ENCODE results near the gene RDH12.
A peak's percentile ranks its signal among the peaks of the same experiment; 100 is the strongest.
"Not testable (repeated sequence)": the region's sequence is repeated elsewhere in the genome, so short reads cannot be mapped to it uniquely, and the experiment has no call there.

Gene RDH12

DNA sequence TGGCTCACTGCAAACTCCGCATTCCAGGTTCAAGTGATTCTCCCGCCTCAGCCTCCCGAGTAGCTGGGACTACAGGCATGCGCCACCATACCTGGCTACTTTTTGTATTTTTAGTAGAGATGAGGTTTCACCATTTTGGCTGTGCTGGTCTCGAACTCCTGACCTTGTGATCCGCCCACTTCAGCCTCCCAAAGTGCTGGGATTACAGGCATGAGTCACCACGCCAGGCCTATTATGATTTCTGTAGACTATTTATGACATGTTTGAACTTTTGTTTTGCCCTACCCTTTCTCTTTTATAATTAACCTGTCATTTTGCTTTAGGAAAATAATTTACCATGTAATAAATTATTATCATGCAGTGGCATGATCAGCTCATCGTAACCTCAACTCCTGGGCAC is at the start of gene RDH12:
Gene RDH12, plus strand, starts transcription at position 395 of the 400 bp plus-strand sequence. CDS start 20,757 bp downstream, outside the sequence.
- DNase-seq: not testable (repeated sequence)

DNA sequence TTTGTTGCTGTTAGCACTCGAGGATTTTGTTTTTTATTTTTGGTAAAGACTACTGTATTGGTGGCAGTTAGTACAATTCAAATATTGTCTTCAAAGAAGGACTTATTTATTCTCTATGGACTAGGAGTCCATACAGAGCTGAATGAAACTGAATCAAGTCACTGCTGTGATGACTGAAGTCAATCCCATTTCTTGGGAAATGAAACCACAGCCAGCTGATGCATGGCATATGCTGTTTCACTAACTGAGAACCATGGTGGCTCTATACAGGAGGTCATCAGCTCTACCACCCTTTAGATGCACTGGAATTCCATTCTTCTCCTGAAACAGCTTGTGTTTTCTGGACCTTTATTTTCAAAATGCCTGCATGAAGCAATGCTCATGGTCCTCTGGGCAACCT is 49.5 kb upstream of the RDH12 start:
- no peak for DNase-seq

DNA sequence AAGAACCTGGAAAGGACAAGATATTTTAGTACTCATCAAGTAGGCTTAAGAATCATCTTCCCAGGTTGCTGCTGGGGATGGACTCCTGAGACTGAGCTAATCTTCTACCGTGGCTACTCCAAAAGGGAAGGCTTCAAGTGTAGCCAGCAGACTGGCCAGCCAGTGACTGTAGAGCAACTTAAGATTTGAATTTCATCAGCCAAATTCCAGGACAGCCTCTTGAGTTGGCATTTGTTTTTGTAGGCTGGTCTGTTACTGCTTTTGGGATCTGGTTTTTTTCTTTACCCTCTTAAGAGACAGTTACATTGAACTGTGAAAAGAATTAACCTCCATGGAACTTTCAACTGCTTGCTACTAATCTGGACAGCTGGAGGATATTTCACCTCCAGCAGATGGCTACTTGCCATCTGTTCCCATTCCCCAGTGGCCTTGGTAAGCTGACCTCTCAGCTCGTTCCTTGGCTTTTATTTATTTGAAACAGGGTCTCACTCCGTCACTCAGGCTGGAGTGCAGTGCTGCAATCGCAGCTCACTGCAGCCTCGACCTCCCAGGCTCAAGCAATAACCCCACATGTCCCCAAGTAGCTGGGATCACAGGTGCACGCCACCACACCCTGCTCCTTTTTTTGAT is 47.9 kb upstream of the RDH12 start:
- no peak for DNase-seq

DNA sequence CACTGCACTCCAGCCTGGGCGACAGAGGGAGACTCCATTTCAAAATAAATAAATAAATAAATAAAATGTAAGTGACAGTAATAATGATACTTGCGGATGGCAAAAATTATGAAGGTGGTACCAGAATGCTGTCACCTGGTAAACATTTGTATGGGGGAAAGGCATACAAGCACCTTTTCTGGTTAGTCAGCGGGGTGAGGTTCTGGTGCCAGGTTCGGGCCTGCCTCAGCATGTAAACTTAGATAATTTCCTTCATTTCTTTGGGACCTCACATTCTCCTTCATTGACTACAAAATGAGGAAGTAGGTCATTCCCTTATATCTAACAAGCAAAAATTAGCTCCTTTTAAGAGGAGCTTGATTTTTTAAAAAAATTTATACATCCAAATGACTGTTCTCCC is 38.1 kb upstream of the RDH12 start:
- no peak for DNase-seq

DNA sequence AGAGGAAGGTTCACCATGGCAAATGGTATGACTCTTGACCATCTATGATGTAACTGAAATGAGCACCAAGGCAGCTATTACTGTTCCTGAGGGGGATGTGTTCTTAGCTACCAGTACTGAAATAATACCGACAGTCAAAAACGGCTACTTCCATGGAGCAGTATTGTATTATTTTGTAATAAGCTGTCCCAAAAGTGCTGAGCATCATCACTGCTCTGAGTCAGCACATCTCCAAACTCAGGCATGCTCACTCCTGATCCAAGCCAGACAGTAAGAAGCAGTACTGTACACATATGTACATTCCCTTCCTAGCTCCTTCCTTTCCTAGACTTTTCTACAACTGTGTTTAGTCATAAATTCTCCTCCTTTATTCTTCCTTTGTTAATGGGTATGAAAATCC is 35.8 kb upstream of the RDH12 start:
- DNase-seq: no peak

DNA sequence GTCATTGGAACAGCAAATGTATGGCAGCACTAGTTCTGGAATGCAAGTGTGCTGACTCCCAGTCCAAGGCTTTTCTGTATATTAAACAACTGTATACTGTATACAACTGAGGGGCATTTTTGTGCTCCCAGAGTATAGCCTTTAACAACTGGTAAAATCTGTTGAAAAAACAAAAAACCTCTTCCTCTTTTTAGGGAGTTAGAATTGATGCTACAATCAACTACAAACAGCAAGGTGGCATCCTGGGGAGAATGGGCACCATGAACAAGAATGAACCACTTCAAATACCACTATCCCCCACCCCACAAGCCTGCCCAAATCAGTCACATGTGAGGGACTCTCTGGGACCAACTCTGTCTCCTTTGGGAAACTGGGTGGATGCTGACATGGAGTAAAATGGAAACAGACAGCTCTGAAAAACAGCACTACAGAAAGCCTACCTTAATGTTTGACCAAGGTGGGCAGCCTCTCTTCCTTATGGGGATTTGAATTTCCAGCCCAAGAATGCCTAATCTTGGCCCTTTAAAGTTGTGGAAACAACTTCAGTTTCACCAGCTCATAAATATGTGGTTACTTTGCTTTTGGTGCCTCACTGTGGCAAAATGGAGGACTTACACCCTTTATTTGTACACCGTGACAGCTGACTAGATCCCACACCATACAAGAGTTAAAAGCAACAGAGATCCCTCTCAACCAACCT is 34.8 kb upstream of the RDH12 start:
- DNase-seq: peak; percentile 23 to 64 (median 33)

DNA sequence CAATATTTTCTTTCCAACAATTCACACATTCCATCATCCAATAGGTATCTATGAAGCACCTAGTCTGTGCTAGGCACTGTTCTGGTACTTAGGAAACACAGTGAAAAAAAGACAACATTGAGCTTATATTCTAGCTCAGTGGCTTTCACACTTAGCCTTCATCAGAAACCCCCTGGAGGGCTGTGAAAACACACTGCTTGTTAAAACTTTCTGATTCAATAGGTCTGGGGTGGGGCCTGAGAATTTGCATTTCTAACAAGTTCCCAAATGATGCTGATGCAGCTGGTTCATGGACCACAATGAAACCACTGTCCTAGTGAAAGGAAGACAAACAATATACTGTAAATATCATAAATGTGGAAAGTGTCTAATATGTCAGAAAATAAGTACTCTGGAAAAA is 33.1 kb upstream of the RDH12 start:
- no peak for DNase-seq

DNA sequence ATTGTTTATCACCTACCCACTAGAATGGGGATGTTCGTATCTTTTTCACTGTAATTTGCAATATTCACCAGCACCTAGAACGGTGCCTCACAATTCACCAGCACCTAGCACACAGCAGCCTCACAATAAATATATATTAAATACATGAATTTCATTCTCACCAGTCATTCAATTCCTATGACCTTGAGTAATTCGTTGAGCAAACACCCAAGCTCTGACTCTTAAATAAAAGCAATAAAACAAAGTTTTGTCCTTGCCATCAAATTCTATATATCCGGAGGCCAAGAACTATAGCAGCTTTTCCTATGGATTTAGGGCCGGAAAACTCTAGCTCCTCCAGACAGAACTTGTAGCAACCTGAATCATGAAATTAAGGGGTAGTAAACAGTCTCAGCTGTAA is 28.2 kb upstream of the RDH12 start:
- no peak for DNase-seq

DNA sequence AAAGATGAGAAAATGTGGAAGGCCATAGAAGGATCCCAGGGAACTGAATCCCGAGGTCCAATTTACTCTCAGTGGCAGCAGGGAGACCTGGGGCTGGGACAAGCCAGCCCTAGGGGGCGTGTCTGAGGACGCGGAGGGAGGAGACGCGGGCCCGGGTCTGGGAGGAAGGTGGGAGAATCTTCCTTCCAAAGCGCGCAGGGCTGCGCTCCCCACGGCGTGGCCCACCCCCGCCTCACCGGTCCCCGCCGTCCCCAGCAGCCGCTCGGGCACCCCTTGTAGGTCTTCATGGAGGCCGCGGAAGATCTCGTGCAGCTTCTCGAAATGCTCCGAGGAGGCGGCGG is 27.6 kb upstream of the RDH12 start:
- DNase-seq: peak; percentile 79 to 91 (median 89)

DNA sequence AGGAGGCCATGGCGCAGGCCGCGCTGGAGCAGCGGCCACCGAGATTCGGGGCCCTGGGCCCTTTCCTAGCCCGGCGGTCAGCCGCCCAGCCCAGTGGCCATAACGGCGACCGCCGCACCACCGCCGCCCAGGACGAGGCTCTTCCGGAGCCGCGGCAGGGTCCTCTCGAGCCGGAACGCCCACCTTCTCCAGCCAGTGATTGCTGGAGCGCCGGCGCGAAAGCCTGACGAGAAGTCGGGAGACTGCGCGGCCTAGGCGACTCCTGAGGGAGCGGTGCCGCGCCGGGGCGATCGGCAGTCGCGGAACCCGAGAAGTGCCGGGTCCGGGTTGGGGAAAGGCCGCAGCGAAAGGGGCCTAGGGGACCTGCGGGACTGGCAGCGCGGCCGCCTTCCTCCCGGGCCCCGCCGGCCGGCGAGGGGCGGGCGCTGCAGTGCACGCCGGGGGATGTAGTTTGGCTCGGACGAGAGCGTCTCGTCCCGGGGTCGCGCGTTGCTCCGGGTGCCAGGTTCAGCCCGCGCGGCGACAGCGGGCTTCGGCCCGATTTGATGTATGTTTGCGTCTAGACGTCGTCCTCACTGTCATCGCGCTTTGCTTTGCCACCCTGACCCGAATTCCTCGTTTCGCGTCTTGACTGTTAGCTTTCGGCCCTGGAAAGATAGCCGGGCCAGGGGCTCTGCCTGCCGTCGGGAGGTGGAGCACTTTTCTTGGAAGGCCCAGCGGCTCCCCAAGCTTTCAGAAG is 27.0 kb upstream of the RDH12 start, which contains the start of gene VTI1B:
Gene VTI1B, minus strand, starts transcription at position 153 of the 739 bp plus-strand sequence. Its CDS starts 143 bp downstream, at position 10.
- peak; percentile 88 to 98 (median 94) for DNase-seq

DNA sequence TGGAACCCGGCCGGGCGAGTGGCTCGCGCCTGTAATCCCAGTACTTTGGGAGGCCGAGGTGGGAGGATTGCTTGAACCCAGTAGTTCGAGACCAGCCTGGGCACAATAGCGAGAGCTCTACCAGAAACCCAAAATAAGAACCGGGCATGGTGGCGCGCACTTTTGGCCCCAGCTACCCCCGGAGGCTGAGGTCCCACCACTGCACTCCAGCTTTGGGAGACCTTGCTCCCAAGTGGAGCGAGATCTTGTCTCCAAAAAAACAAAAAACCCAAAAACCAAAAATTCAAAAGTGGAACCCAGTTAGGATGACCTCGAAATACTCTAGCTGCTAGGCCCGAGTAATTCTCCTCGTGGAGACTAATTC is 26.5 kb upstream of the RDH12 start:
- DNase-seq: peak in 1 of 3 experiments; percentile 29

DNA sequence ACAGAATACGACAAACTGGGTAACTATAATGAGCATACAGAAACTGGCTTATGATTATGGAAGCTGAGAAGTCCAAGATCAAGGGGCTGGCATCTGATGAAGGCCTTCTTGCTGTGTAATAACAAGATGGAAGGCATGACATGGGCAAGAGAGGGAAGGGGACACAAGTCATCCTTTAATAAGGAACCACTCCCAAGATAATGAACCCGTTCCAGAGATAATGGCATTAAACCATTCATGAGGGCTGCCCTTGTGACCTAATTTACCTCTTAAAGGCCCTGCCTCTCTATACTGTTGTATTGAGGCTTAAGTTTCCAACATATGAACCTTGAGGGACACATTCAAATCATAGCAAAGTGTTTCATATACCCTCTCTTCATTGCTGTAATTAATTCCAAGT is 22.7 kb upstream of the RDH12 start:
- DNase-seq: no peak

DNA sequence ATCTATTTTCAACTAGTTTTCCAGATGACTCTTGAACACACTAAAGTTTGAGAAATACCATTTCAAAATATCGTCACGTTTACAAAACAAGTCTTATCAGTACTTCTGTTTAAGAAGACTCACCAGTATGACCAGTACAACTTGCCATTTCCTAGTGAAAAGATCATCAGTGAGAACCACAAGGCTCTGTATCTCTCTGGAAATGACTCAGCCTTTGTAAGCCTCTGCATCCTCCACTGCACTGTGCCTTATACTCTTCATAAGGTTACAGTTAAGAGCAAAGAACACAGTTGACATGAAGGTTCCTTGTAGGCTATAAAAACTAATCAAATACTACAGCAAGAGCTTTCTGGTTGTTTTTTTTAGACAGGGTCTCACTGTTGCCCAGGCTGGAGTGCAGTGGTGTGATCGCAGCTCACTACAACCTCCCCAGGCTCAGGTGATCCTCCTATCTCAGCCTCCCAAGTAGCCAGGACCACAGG is 21.5 kb upstream of the RDH12 start:
- no peak for DNase-seq

DNA sequence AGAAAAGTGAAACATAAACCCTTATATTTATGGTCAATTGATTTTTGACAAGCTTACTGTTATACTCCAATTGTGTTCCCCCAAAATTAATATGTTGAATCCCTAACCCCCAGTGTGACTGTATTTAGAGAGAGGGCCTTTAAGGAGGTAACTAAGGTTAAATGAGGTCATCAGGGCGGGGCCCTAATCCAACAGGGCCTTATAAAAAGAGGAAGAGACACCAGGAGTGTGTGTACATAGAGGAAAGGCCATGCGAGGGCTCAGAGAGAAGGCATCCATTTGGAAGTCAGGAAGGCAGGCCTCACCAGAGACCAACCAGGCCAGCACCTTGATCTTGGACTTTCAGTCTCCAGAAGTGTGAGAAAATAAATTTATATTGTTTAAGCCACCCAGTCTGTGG is 20.7 kb upstream of the RDH12 start:
- DNase-seq: no peak

DNA sequence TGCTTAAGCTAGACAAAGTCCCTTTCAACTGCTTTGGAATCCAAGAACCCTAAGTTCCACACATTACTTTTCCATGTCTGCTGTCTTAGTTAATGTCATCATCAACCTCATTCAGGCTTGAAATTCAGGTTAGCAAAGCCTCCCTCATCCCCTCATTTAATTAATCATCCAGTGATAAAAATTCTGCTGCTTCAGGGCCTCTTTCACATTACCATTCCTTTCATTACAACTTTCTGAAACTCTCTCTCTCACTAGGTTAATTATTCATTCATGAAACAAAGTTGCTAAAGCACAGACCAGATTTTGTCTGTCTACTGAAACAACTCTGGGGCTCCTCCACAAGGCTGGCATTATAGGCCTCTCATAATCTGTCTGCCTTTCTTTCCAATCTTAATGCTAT is 17.8 kb upstream of the RDH12 start:
- no peak for DNase-seq

DNA sequence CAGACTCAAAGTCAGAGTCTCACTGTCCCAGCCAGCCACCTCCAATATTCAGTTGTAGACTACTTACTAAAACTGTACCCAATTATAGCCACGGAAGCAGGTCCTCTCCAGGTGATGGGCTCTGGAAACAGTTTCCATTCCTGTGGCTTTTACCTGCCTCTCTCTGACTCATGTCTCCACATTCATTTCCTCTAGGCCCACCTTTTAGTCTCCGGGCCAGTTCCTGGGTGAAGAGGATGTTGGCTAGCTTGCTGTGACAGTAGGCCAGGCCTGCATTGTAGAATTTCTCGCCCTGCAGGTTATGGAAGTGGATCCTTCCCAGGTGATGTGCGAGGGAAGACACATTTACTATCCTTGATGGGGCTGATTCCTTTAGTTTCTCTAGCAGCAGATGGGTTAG is 11.7 kb upstream of the RDH12 start:
- DNase-seq: no peak

DNA sequence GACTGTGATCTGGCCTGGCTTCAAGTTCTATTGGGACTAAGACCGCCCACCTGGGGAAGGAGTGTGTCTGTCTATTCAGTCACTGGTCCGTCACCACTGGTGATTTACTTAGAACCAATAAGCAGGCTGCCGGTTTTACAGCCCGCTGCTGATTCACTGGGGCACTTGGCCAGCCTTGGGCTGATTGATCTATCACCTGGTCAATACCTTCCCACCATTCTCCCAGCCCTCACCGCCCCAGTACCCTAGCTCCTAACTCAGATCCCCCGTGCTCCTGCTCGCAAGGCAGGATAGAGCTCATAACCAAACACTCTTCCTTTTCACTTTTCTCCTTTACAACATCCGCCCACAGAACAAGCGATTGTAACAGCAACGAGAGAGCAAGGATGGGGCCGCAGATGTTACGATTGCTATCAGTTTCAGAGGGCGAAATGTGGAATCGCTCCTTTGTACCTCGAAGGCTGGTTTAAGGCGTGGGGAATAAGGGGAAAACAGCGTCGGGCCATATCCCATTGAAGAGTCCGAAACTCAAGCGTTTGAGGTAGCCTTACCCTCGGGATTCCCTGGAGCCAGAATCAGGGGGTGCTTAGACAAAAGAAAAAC is 6.8 kb upstream of the RDH12 start:
- DNase-seq: peak; percentile 74 to 89 (median 75)

DNA sequence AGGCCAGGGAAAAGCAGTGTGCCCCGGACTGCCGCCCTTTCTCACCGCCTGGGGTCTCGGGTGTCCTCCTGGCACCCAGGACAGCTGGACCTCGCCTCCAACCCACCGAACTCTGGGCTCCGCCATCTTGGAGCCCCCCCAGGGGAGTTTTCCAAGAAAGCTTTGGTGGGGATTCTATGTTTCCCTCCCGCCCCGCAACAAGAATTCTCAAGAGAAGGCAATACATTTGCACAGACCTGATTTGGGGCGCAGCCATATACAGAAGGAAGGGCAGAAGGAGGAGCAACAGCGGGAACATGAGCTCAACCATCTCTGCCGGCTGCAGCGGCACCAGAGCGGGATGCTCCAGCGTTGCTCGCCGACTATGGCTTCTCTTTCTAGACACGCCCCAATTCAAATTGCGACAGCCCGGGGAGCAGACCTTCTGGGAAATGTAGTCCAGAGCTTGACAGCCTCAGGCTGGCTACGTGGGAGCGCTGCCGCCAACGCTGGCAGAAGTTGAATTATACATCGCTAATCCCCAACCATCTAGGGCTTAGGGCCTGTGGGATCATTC is 6.2 kb upstream of the RDH12 start, which contains the start of gene RDH11:
Gene RDH11, minus strand, starts transcription at position 371 of the 556 bp plus-strand sequence. Its CDS starts 61 bp downstream, at position 310.
- peak; percentile 88 to 95 (median 94) for DNase-seq

DNA sequence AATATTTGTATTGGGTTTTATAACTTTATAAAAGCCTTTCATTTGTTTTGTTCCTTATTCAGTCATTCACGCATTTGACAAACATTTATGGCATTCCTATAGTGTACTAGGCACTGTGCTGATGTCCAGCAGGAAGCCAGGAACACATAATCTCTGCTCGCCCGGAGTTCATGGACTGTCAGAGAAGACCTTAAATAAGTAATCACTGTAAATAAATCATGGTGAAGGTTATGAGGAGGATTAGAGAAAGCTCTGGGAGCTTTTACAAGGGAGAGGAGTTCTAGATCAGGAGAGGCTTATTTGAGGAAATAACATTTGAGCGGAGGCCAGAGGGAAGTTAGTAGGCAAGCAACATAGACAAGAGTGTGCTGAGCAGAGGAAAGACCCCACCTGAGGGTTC is 4.7 kb upstream of the RDH12 start:
- no peak for DNase-seq

DNA sequence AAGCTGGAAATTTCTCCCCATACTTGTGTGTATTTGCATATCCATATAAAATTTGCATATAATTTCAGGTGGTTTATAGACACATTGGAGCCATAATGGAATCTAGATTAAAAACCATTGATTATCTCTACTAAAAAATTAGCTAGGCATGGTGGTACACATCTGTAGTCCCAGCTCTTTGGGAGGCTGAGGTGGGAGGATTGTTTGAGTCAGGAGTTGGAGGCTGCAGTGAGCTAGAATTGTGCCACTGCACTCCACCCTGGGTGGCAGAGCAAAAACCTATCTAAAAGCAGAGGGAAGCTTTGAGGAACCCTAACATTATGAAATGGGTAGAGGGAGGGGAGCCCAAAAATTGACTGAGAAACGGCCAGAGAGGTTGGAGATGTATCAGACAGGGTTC is 3.5 kb upstream of the RDH12 start:
- DNase-seq: no peak

DNA sequence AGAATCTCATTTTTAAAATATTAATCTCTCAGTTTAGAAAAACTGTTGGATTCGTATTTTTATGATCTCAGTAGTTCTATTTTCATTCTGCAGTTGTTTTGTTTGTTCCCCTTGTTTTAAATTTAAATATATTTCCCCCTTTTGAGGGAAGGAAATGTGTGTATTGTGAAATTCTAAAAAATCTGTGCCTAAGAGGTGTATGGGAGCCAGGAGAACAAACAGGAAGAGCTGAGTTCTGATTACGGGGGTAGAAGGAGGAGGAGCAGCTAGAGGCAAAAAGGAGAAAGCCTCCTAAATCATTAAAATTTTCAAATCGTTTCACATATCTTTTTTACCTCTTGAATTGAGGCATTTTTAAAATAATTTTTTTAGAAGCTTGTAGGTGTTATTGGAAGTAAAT is 2.3 kb downstream of the RDH12 start:
- no peak for DNase-seq

DNA sequence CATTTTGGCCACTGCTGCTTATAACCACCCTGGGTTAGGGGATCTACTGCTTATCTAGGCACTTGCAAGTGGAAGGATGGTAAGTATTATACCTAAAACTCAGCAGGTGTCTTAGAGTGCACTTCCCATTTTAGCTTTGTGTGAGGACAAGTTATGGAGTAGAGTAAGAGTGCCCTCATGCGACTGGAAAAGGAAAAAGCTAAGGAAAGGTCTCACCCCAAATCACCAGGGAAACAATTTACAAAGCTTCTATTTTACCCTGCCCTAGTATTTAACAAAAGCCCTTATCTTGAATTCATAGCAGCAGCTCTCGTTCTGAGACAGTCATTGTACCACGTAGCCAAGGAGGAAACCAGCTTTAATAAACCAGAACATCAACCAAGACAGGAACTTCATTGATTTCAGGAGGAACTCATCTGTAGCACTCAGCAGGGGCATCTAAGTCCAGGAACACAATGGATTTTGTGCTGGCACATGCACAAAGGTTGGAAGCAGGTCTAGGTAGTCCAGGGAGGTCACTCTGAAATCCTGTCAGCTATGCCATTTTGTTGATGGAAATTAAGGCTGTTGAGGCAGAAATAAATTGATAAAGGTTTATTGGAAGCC is 2.9 kb downstream of the RDH12 start:
- DNase-seq: peak; percentile 64 to 90 (median 78)

DNA sequence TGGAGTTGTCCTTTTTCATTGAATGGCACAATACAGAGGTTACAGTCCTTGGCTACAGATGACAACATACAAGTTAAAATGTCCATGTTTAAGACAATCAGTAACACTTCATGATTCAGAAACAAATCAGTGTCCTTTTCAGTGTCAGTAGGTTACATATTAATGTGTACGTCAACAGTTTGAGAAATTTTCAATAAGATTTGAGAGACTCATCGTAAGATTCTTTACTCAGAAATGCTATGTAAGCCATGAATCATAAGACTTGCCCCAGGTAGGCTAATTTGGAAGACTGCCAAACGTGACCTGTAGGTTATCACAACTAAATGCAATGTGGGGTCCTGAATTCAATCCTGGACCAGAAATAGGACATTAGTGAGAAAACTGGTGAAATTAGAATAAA is 3.5 kb downstream of the RDH12 start:
- no peak for DNase-seq
